ENCODE results near the gene FBXO17. TPM values are rescaled to one million over a fixed set of nuclear protein-coding genes. Genes with fewer than 3 reads are reported as not detected.

Gene FBXO17
- total and polyA plus RNA-seq, 4 donors = 19.7 to 31.9 (median 23.4) TPM

GRCh38 chr19:38915329-38916321, 59.9 kb downstream of the FBXO17 start:
- H3K36me3 ChIP-seq (ENCODE audit: control insufficient read depth in 4 of 4, insufficient read depth in 3 of 4, low read depth in 1 of 4, low read length in 3 of 4) = peaks cover 0 to 6% (median under 1%) of the 10 kb centered on the region in 4 donors
- 94% methylated on average over 44 of the region's 44 CpGs for WGBS
- no peak for DNase-seq (ENCODE audit: low spot score)
- no peaks in the 10 kb centered on the region for H3K9me3 ChIP-seq (ENCODE audit: control insufficient read depth in 4 of 4, low read length in 3 of 4)
- no peaks in the 10 kb centered on the region for H3K27me3 ChIP-seq (ENCODE audit: control insufficient read depth in 4 of 4, insufficient read depth in 4 of 4, low read length in 3 of 4)
- TF ChIP-seq RXRA (IDR thresholded peaks at IDR 0.05) (no peak), RAD21 (IDR thresholded peaks at IDR 0.05) (no peak), ATF3 (IDR thresholded peaks at IDR 0.05) (no peak), YY1 (IDR thresholded peaks at IDR 0.05) (no peak), REST (IDR thresholded peaks at IDR 0.05) (no peak), HNF4G (IDR thresholded peaks at IDR 0.05) (no peak), HNF4A (conservative IDR thresholded peaks at IDR 0.05) (no peak), TAF1 (conservative IDR thresholded peaks at IDR 0.05) (no peak), CTCF (IDR thresholded peaks at IDR 0.05; ENCODE audit: low read depth, low read length, missing input control) (no peak), FOXA1 (IDR thresholded peaks at IDR 0.05) (no peak), GABPA (IDR thresholded peaks at IDR 0.05 in 1 of 2, conservative IDR thresholded peaks at IDR 0.05 in 1 of 2) (no peak), ZBTB33 (IDR thresholded peaks at IDR 0.05) (no peak), MAX (IDR thresholded peaks at IDR 0.05) (no peak), FOXA2 (IDR thresholded peaks at IDR 0.05) (no peak), SP1 (IDR thresholded peaks at IDR 0.05) (no peak), JUND (IDR thresholded peaks at IDR 0.05) (no peak)
- no peak overlapping the region for H3K27ac ChIP-seq (ENCODE audit: low read depth in 1 of 2, low read length in 2 of 2)
- H3K4me3 ChIP-seq (ENCODE audit: low read depth in 1 of 3, low read length in 3 of 3) = no peak overlapping the region
- H3K9ac ChIP-seq (ENCODE audit: low read depth in 1 of 2, low read length in 2 of 2) = no peak overlapping the region
- no peaks in the 10 kb centered on the region for H3K4me1 ChIP-seq (ENCODE audit: control insufficient read depth in 4 of 4, insufficient read depth in 4 of 4, low read length in 3 of 4)
